ENCODE measurements around the gene USP2. TPM values are rescaled to one million over a fixed set of nuclear protein-coding genes. Genes with fewer than 3 reads are reported as not detected.

USP2 gene
- total RNA-seq, 1 experiment from 2014 or later: 2.1 TPM

- Histone ChIP-seq H3K27me3 (no peaks in the 10 kb centered on the region), H3K36me3 (peaks cover 8% of the 10 kb centered on the region), H3K9me3 (no peaks in the 10 kb centered on the region), H3K4me3 (no peak overlapping the region)
- DNase-seq: no peak
These were observed 39.5 kb downstream of the USP2 start for GRCh38 chr11:119342023-119342300.

DNA sequence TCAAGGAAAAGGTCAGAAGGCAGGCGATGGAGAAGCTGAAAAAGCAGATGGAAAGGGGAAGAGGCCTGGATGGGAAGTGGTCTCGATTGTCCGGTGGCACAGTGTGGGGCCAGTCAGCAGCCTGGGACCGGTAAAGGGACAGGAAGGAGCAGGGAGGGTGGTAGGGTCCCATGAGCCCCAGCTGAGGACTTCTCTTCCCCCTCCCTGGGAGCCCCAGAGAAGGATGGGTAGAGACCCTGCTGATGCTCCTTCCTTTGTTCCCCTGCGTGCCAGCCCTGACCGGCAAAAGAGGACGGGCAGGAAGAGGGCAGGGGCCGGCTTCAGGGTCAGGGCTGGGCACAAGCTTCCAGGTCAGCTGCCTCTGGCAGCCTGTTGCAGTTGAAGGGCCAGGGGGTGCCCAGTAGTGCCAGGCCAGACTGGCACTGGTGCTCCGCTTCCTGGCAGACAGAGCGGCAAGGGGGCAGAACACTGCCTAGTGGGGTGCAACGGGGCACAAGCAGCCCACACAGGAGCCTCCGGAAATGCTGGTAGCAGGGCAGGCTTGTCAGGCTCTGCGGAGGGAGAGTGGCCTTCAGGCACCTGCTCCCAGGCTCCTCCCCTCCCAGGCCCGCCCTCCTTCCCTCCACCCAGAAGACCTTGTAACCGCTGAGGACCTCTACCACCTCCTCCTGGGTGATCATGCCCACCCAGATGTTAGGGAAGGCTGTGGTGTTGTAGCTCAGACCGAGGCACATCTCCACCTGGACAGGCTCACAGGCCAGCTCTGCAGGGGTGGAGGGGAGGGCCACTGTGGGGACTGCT lies 40.1 kb downstream of the USP2 start:
- no peak for DNase-seq
- Histone ChIP-seq H3K36me3 (peaks cover 13% of the 10 kb centered on the region), H3K9me3 (no peaks in the 10 kb centered on the region), H3K27me3 (no peaks in the 10 kb centered on the region), H3K4me3 (no peak overlapping the region)

GRCh38 chr11:119340335-119341221 lies 40.9 kb downstream of the USP2 start, which contains the start of gene C1QTNF5:
TSS of gene C1QTNF5 (minus strand) at chr11:119340883. CDS start at chr11:119340397, 486 bp downstream.
- H3K27me3 ChIP-seq: no peaks in the 10 kb centered on the region
- H3K9me3 ChIP-seq: no peaks in the 10 kb centered on the region
- peaks cover 21% of the 10 kb centered on the region for H3K36me3 ChIP-seq
- no peak within 1 kb of the TSS for H3K4me3 ChIP-seq
- DNase-seq: no peak

DNA sequence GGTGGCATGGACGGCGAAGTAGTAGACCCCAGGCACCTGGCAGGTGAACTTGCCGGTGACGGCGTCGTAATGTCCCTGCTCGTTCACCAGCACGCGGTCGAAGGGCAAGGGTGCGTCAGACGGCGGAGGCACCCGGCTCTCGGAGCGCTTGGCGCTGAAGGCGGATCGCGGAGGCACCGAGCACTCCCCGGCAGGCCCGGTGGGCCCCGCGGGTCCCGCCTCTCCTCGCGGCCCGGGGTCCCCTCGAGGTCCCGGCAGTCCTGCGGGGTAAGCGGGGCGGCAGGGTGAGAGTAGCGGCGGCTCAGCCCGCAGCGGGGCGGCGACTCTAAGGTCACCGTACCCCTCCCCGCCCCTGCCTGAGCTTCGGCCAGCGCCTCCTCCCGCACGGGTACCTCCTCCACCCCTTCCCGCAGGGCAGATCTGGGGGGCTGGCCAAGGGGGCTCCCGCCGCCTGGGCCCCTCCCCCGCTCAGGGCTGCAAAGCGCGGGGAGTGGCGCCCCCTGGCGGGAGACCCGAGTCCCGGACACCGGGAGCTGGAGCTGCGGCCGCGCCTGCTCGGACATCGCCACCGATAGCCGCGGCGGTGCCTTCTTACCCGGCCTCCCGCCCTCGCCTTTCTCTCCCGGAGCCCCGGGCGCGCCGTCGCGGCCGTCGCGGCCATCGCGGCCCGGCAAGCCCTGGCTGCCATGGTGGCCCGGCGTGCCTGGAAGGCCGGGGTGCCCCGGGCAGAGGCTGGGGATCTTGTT lies 41.7 kb downstream of the USP2 start:
- no peak overlapping the region for H3K4me3 ChIP-seq
- no peaks in the 10 kb centered on the region for H3K27me3 ChIP-seq
- no peaks in the 10 kb centered on the region for H3K9me3 ChIP-seq
- peaks cover 28% of the 10 kb centered on the region for H3K36me3 ChIP-seq
- DNase-seq: peak; percentile 42

GRCh38 chr11:119338965-119339588 lies 42.4 kb downstream of the USP2 start:
- H3K36me3 ChIP-seq: peaks cover 28% of the 10 kb centered on the region
- DNase-seq: no peak
- H3K27me3 ChIP-seq: no peaks in the 10 kb centered on the region
- H3K4me3 ChIP-seq: no peak overlapping the region
- no peaks in the 10 kb centered on the region for H3K9me3 ChIP-seq

GRCh38 chr11:119338318-119338890 lies 43.1 kb downstream of the USP2 start:
- no peaks in the 10 kb centered on the region for H3K9me3 ChIP-seq
- 0 out of 2 replicates have a peak overlapping the region, but pooled peaks have one; percentile 17 for H3K4me3 ChIP-seq
- DNase-seq: peak; percentile 67
- H3K27me3 ChIP-seq: no peaks in the 10 kb centered on the region
- H3K36me3 ChIP-seq: peaks cover 28% of the 10 kb centered on the region

DNA sequence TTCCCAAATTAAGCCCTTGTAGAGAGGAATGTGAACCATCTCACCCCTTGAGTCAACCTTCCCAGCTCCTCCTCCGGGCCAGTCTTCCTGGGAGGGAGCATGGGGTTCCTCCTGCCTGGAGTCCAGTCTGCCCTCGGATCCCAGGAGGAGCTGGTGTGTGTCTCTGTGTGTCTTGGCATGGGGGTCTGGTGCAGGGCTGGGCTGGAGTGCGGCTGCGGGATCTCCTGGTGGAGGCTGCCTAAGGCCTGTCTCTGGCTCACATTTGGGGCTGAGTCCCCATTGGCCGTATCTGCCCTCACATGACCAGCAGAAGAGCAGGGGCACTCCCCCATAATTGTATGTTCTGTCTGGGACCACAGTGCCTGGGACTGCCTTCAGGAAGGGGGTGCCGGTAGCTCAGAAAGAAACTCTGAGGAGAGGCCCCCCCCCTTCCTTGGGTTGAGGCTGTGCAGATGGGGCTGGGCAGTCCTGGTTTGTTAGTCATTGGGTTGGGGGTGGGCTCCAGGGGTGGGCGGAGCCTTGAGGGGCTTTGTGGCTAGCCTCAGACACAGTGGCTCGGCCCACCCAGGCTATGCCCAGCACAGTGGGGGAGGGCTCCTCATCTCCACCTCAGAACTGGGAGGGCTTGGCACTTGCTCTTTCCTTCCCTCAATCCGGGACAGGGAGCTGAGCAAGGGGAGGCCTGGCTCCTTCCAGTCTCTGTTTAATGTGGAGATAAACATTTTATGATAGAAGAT lies 43.7 kb downstream of the USP2 start:
- H3K4me3 ChIP-seq: peak overlapping the region; percentile 17
- peak; percentile 76 for DNase-seq
- H3K27me3 ChIP-seq: no peaks in the 10 kb centered on the region
- H3K9me3 ChIP-seq: no peaks in the 10 kb centered on the region
- H3K36me3 ChIP-seq: peaks cover 28% of the 10 kb centered on the region

GRCh38 chr11:119336744-119337469 lies 44.6 kb downstream of the USP2 start:
- Histone ChIP-seq H3K36me3 (peaks cover 28% of the 10 kb centered on the region), H3K27me3 (no peaks in the 10 kb centered on the region), H3K4me3 (peak overlapping the region; percentile 17), H3K9me3 (no peaks in the 10 kb centered on the region)
- DNase-seq: no peak

DNA sequence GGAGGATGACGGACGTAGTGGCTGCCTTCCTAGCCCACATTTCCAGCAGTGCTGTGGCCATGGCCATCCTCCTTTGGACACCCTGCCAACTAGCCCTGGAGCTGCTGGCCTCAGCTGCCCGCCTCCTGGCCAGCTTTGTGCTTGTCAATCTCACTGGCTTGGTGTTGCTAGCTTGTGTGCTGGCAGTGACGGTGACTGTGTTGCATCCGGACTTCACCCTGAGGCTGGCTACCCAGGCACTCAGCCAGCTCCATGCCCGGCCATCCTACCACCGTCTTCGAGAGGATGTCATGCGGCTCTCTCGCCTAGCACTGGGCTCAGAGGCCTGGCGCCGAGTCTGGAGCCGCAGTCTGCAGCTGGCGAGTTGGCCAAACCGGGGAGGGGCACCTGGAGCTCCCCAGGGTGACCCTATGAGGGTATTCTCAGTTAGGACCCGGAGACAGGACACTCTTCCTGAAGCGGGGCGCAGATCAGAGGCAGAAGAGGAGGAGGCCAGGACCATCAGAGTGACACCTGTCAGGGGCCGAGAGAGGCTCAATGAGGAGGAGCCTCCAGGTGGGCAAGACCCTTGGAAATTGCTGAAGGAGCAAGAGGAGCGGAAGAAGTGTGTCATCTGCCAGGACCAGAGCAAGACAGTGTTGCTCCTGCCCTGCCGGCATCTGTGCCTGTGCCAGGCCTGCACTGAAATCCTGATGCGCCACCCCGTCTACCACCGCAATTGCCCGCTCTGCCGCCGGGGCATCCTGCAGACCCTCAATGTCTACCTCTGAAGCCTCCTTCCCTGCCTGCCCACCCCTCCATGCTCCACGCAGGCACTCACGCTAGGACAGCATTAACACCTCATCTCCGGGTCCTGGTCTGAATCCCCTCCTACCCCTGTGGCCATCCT lies 45.6 kb downstream of the USP2 start:
- Histone ChIP-seq H3K27me3 (no peaks in the 10 kb centered on the region), H3K36me3 (peaks cover 28% of the 10 kb centered on the region), H3K9me3 (no peaks in the 10 kb centered on the region), H3K4me3 (peak overlapping the region; percentile 87)
- DNase-seq: peak; percentile 44

DNA sequence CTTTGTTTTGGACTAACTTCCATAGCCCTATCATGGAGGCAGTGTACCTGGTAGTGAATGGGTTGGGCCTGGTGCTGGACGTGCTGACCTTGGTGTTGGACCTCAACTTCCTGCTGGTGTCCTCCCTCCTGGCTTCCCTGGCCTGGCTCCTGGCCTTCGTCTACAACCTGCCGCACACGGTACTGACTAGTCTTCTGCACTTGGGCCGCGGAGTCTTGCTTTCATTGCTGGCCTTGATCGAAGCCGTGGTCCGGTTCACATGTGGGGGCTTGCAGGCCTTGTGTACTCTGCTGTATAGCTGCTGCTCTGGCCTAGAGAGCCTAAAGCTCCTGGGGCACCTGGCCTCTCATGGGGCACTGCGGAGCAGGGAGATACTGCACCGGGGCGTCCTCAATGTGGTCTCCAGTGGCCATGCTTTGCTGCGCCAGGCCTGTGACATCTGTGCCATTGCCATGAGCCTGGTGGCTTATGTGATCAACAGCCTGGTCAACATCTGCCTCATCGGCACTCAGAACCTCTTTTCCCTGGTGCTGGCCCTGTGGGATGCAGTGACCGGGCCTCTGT lies 46.3 kb downstream of the USP2 start:
- Histone ChIP-seq H3K4me3 (peak overlapping the region; percentile 87), H3K36me3 (peaks cover 28% of the 10 kb centered on the region)
- no peak for DNase-seq

DNA sequence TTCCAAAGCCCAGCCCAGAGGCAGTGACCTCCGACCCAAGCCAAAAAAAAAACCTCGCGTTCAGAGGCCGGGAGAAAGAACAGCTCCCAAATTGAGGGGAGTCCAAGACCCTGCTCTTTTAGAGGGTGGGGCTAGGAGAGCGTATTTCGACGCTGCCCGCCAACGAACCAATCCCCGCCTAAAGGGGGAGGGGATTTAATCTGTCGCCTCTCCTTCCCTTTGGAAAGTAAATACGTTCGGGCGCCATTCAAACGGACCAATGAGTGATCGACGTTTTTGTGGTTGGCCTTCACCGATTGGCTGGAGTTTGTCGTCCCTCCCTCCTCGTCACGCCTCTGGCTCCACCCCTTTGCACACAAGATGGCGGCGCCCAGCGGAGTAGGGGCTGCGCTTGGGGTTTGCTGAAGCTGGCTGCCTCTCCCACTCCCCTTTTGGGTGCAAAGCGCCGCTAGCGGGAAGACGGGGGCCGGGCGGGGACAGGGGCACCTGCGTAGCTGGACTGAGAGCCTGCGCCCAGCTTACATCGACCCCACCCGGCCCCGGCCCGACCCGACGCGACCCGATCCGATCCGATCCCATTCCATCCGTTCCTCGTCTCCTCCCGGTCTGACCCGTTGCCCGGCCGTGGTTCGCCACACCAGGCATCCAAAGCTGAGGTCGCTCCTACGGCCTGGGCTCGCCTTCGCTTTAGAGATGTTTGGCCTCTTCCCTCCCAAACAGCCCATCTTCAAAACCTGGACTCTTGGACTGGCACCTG lies 47.1 kb downstream of the USP2 start, which contains the start of gene RNF26:
Gene RNF26, plus strand, starts transcription at position 354 of the 757 bp plus-strand sequence. CDS start 596 bp downstream, outside the sequence.
- H3K9me3 ChIP-seq: no peaks in the 10 kb centered on the region
- H3K27me3 ChIP-seq: no peaks in the 10 kb centered on the region
- peak; percentile 94 for DNase-seq
- H3K36me3 ChIP-seq: peaks cover 28% of the 10 kb centered on the region
- peak within 1 kb of the TSS; percentile 87 for H3K4me3 ChIP-seq

More for the DNA sequence above, 46.3 kb downstream of the USP2 start:
- H3K9me3 ChIP-seq: no peaks in the 10 kb centered on the region
- H3K27me3 ChIP-seq: no peaks in the 10 kb centered on the region

- no peaks in the 10 kb centered on the region for H3K27me3 ChIP-seq
- DNase-seq: no peak
- no peak overlapping the region for H3K4me3 ChIP-seq
- H3K9me3 ChIP-seq: no peaks in the 10 kb centered on the region
- H3K36me3 ChIP-seq: peaks cover 23% of the 10 kb centered on the region
These were observed 49.3 kb downstream of the USP2 start for GRCh38 chr11:119332111-119332765.

GRCh38 chr11:119330237-119330636 lies 51.3 kb downstream of the USP2 start:
- Histone ChIP-seq H3K9me3 (no peaks in the 10 kb centered on the region), H3K4me3 (no peak overlapping the region), H3K27me3 (no peaks in the 10 kb centered on the region), H3K36me3 (peaks cover 3% of the 10 kb centered on the region; the same call in 1 of the 2 replicates)
- DNase-seq: no peak
